Calu3 (cell line): ENCODE results near the gene ABTB2. TPM values are rescaled to one million over a fixed set of nuclear protein-coding genes. Genes with fewer than 3 reads are reported as not detected.

ENCODE experiments used
- BruUV-seq: library from RNA; stranded (reverse); fragments of 400-500 nt; replicated peaks from 2 replicates; lab custom pipeline; 2021; lab: Mats Ljungman, UMichigan
- CTCF ChIA-PET: fragments of 300-600 bp; sonication (Branson Sonifier 250); formaldehyde crosslinking; loops from one replicate; lab custom pipeline; 2022; ENCODE audit warnings: antibody characterized with exemption; lab: Charles Lee
- DNase-seq: peaks from one replicate; pipeline ENCODE4 v3.0.0; 2022
- H3K27ac Mint-ChIP-seq: one replicate; pipeline ENCODE4 v1.8.0; 2022; ENCODE audit warnings: mixed read lengths; ENCODE audit not compliant: unreplicated experiment
- H3K27me3 Mint-ChIP-seq: one replicate; pipeline ENCODE4 v1.8.0; 2022; ENCODE audit warnings: mixed read lengths; ENCODE audit not compliant: unreplicated experiment
- H3K36me3 Mint-ChIP-seq: one replicate; pipeline ENCODE4 v1.8.0; 2022; ENCODE audit warnings: mild to moderate bottlenecking, moderate library complexity, mixed read lengths; ENCODE audit not compliant: insufficient read depth, unreplicated experiment
- H3K4me1 Mint-ChIP-seq: one replicate; pipeline ENCODE4 v1.8.0; 2022; ENCODE audit warnings: mild to moderate bottlenecking, low read depth, mixed read lengths; ENCODE audit not compliant: unreplicated experiment
- H3K4me3 Mint-ChIP-seq: one replicate; pipeline ENCODE4 v1.8.0; 2022; ENCODE audit warnings: mild to moderate bottlenecking, low read depth, moderate library complexity, mixed read lengths; ENCODE audit not compliant: unreplicated experiment
- H3K9me3 Mint-ChIP-seq: one replicate; pipeline ENCODE4 v1.8.0; 2022; ENCODE audit warnings: low read depth, mixed read lengths; ENCODE audit not compliant: unreplicated experiment
- intact Hi-C: fragments of 100-400 bp; cut with micrococcal nuclease; formaldehyde crosslinking; loops from one replicate; pipeline ENCODE4 v1.10.0; 2022; ENCODE audit not compliant: unreplicated experiment
- total RNA-seq: library from RNA; stranded (reverse); gene quantifications from 2 replicates; pipeline ENCODE4 v1.2.3, GENCODE V29; 2022
- TF ChIP-seq, protein P1 (sequence below): fragments of 200-600 bp; IDR thresholded peaks from one replicate; pipeline ENCODE4 v1.8.0; 2022; ENCODE audit warnings: antibody characterized with exemption; ENCODE audit not compliant: unreplicated experiment

The ABTB2 gene
- total RNA-seq, 1 experiment from 2014 or later = 24.8 TPM

DNA sequence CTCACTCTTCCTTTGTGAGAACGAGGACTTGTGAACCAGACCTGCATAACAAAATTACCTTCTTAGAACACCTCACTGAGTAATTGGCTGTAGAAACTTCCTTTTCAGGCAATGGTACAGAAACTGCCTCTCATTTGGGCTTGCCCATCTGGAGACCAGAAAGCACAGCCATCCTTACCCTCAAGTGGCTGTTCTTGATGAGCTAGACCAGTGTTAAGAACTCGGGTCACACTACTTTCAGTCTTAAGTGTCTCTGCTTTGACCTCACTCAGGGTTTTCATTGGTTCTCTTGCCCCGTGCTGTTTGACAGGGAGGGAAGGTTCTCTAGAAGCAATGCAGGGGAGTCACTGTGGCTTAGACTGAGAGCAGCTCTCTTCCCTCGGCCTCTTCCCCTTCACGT, 223.0 kb downstream of the ABTB2 start:
- DNase-seq = no peak
- Mint-ChIP-seq H3K4me3 (no peak overlapping the region), H3K27me3 (no peaks in the 10 kb centered on the region), H3K36me3 (peaks cover 69% of the 10 kb centered on the region), H3K4me1 (no peaks in the 10 kb centered on the region), H3K27ac (no peak overlapping the region), H3K9me3 (no peaks in the 10 kb centered on the region)
- TF ChIP-seq, protein P1, sequence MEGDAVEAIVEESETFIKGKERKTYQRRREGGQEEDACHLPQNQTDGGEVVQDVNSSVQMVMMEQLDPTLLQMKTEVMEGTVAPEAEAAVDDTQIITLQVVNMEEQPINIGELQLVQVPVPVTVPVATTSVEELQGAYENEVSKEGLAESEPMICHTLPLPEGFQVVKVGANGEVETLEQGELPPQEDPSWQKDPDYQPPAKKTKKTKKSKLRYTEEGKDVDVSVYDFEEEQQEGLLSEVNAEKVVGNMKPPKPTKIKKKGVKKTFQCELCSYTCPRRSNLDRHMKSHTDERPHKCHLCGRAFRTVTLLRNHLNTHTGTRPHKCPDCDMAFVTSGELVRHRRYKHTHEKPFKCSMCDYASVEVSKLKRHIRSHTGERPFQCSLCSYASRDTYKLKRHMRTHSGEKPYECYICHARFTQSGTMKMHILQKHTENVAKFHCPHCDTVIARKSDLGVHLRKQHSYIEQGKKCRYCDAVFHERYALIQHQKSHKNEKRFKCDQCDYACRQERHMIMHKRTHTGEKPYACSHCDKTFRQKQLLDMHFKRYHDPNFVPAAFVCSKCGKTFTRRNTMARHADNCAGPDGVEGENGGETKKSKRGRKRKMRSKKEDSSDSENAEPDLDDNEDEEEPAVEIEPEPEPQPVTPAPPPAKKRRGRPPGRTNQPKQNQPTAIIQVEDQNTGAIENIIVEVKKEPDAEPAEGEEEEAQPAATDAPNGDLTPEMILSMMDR = no peak
- intact Hi-C loops = no loop called here
- BruUV-seq = no TSS peak
- CTCF ChIA-PET = interaction anchor here (0.6 kb wide), 1 partner anchor 1817 kb away, joined by 3 read pairs; no protein-coding TSS in a partner anchor

- Mint-ChIP-seq H3K4me1 (no peaks in the 10 kb centered on the region), H3K27ac (no peak overlapping the region), H3K27me3 (no peaks in the 10 kb centered on the region), H3K36me3 (peaks cover 69% of the 10 kb centered on the region), H3K9me3 (no peaks in the 10 kb centered on the region), H3K4me3 (no peak overlapping the region)
- DNase-seq = no peak
- TF ChIP-seq, protein P1 = no peak
- intact Hi-C loops = no loop called here
- CTCF ChIA-PET = no interaction called here
- BruUV-seq = no TSS peak
These were observed 225.4 kb downstream of the ABTB2 start for GRCh38 chr11:34132261-34132965.

DNA sequence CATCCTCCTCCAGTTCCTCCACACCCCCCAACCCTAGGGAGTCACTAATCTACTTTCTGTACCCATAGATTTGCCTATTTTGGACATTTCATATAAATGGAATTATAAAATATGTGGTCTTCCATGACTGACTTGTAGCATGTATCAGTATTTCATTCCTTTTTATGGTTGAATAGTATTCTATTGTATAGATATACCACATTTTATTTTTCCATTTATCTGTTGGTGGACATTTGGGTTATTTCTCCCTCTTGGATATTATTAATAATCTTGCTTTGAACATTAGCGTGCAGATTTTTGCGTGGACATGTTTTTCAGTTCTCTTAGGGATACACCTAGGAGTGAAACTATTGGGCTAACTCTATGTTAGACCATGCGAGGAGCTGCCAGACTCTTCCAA, 229.0 kb downstream of the ABTB2 start:
- no peak overlapping the region for H3K27ac Mint-ChIP-seq
- H3K9me3 Mint-ChIP-seq = no peaks in the 10 kb centered on the region
- CTCF ChIA-PET = no interaction called here
- H3K27me3 Mint-ChIP-seq = no peaks in the 10 kb centered on the region
- peaks cover 73% of the 10 kb centered on the region for H3K36me3 Mint-ChIP-seq
- DNase-seq = no peak
- TF ChIP-seq, protein P1 = no peak
- H3K4me3 Mint-ChIP-seq = no peak overlapping the region
- H3K4me1 Mint-ChIP-seq = no peaks in the 10 kb centered on the region
- intact Hi-C loops = no loop called here
- no TSS peak for BruUV-seq

GRCh38 chr11:34126959-34127848, 230.6 kb downstream of the ABTB2 start:
- Mint-ChIP-seq H3K27ac (no peak overlapping the region), H3K9me3 (no peaks in the 10 kb centered on the region), H3K27me3 (no peaks in the 10 kb centered on the region), H3K36me3 (peaks cover 68% of the 10 kb centered on the region), H3K4me1 (no peaks in the 10 kb centered on the region), H3K4me3 (no peak overlapping the region)
- no peak for DNase-seq
- intact Hi-C loops = no loop called here
- TF ChIP-seq, protein P1 = no peak
- no TSS peak for BruUV-seq
- CTCF ChIA-PET = no interaction called here
